ENCODE results near the gene MALSU1. TPM values are rescaled to one million over a fixed set of nuclear protein-coding genes. Genes with fewer than 3 reads are reported as not detected.

MALSU1 gene
- total and polyA plus RNA-seq, 12 donors: 31.7 to 120 (median 76.2) TPM

DNA sequence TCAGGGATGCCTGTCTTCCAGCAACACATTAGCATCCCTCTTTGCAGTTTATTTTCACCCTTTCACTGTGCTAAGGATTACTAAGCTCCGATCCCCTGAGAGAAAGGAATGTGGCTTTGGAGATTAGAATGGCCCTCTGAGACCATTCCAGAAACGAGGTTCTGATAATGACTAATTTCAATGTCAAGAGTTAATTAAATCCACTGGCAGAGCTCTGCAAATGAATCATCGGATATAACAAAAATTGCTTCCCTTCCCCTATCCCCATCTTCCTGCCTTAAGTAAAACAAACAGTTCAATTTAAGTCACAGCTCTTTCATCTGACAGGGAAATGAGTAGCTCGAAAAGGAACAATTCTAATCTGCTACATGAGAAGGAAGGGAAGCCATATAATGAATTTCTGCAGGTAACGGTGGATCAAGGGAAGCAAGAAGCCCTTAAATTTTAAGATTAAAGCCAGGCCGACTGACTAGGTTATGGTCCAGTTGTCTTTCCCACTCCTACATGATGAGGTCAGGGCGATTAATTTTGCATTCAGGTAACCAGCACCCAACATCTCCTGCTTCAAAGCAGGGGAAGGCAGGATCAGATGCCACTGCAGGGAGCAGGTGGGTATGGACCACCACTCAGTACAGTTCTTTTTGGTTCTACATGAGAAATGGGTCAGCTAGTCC is 50.5 kb downstream of the MALSU1 start:
- Histone ChIP-seq H3K36me3 (replicated peaks in 1 of 2) (no peaks in the 10 kb centered on the region), H3K27ac (no peak overlapping the region), H3K9me3 (replicated peaks in 1 of 3) (no peaks in the 10 kb centered on the region), H3K27me3 (no peaks in the 10 kb centered on the region), H3K4me3 (no peak overlapping the region), H3K4me1 (replicated peaks in 1 of 2) (no peaks in the 10 kb centered on the region)
- intact Hi-C loops (cut with DNase I): no loop called here
- DNase-seq: no peak
- TF ChIP-seq POLR2A (IDR thresholded peaks at IDR 0.05): no peak
- TF ChIP-seq, protein P1, sequence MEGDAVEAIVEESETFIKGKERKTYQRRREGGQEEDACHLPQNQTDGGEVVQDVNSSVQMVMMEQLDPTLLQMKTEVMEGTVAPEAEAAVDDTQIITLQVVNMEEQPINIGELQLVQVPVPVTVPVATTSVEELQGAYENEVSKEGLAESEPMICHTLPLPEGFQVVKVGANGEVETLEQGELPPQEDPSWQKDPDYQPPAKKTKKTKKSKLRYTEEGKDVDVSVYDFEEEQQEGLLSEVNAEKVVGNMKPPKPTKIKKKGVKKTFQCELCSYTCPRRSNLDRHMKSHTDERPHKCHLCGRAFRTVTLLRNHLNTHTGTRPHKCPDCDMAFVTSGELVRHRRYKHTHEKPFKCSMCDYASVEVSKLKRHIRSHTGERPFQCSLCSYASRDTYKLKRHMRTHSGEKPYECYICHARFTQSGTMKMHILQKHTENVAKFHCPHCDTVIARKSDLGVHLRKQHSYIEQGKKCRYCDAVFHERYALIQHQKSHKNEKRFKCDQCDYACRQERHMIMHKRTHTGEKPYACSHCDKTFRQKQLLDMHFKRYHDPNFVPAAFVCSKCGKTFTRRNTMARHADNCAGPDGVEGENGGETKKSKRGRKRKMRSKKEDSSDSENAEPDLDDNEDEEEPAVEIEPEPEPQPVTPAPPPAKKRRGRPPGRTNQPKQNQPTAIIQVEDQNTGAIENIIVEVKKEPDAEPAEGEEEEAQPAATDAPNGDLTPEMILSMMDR (IDR thresholded peaks at IDR 0.05): no peak
- WGBS, 4 donors: 59 to 66% (median 61%) methylated on average over 7 of the region's 7 CpGs

- Histone ChIP-seq H3K27me3 (no peaks in the 10 kb centered on the region), H3K4me1 (replicated peaks in 1 of 2) (no peaks in the 10 kb centered on the region), H3K27ac (no peak overlapping the region), H3K36me3 (replicated peaks in 1 of 2) (no peaks in the 10 kb centered on the region), H3K9me3 (replicated peaks in 1 of 3) (no peaks in the 10 kb centered on the region), H3K4me3 (no peak overlapping the region)
- DNase-seq: no peak
- 87 to 98% (median 89%) methylated on average over 2 of the region's 2 CpGs for WGBS, 4 donors
- TF ChIP-seq, protein P1 (IDR thresholded peaks at IDR 0.05): no peak
- no peak for TF ChIP-seq POLR2A (IDR thresholded peaks at IDR 0.05)
- intact Hi-C loops (cut with DNase I): no loop called here
Measured at GRCh38 chr7:23350466-23350865, 51.3 kb downstream of the MALSU1 start.

DNA sequence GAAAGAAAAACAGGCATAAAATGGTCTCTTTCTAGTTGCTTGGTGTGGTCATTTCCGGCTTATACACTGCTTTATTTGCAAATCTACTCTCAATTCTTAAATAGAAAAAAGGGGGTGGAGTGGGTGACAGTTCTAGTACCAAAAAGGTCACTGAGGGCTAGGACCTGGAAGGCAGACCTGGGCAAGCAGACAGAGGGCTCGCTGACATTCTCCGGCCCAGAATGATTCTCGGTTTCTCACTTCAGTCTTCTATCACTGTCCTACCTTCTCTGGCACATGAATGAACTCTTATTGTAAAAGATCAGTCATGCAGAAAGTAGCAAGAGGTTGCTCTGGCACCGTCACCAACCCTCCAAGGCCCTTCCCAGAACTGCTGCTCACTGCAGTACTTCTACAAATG is 54.0 kb downstream of the MALSU1 start:
- Histone ChIP-seq H3K36me3 (replicated peaks in 1 of 2) (no peaks in the 10 kb centered on the region), H3K9me3 (replicated peaks in 1 of 3) (no peaks in the 10 kb centered on the region), H3K27ac (no peak overlapping the region), H3K4me3 (no peak overlapping the region), H3K27me3 (no peaks in the 10 kb centered on the region), H3K4me1 (replicated peaks in 1 of 2) (peaks cover 0 to 4% of the 10 kb centered on the region in 2 donors)
- no peak for TF ChIP-seq POLR2A (IDR thresholded peaks at IDR 0.05)
- TF ChIP-seq, protein P1 (IDR thresholded peaks at IDR 0.05): no peak
- DNase-seq: no peak
- 83 to 91% (median 84%) methylated on average over 5 of the region's 5 CpGs for WGBS, 4 donors
- intact Hi-C loops (cut with DNase I): no loop called here

DNA sequence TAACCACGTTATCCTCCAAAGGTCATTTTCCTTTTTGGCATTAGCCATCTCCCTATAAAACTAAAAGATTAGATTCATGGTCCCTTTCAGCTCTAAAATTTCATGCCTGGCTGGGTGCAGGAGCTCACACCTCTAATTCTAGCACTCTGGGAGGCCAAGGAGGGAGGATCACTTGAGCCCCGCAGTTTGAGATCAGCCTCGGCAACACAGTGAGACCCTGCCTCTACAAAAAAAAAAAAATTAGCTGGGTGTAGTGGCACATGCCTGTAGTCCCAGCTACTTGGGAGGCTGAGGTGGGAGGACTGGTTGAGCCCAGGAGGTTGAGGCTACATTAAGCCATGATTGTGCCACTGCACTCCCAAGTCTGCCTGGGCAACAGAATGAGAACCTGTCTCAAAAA is 57.0 kb downstream of the MALSU1 start:
- no peaks in the 10 kb centered on the region for H3K27me3 ChIP-seq
- no peaks in the 10 kb centered on the region for H3K9me3 ChIP-seq (replicated peaks in 1 of 3)
- no peaks in the 10 kb centered on the region for H3K36me3 ChIP-seq (replicated peaks in 1 of 2)
- no peak for TF ChIP-seq POLR2A (IDR thresholded peaks at IDR 0.05)
- TF ChIP-seq, protein P1 (IDR thresholded peaks at IDR 0.05): no peak
- WGBS, 4 donors: 55 to 95% (median 74%) methylated on average over 2 to 3 of the region's 3 CpGs
- DNase-seq: no peak
- no peak overlapping the region for H3K4me3 ChIP-seq
- peaks cover 0 to 4% of the 10 kb centered on the region in 2 donors for H3K4me1 ChIP-seq (replicated peaks in 1 of 2)
- intact Hi-C loops (cut with DNase I): no loop called here
- no peak overlapping the region for H3K27ac ChIP-seq
